Activated gamma-delta T cell treated with Interleukin-2 at 50 U/mL for 16 hours (primary cell): Measurements from ENCODE around the gene IKZF5.
A peak's percentile ranks its signal among the peaks of the same experiment; 100 is the strongest.

ENCODE experiments used
- DNase-seq: peaks from one replicate; pipeline ENCODE4 v3.0.0-alpha.2; 2020

IKZF5 gene, protein sequence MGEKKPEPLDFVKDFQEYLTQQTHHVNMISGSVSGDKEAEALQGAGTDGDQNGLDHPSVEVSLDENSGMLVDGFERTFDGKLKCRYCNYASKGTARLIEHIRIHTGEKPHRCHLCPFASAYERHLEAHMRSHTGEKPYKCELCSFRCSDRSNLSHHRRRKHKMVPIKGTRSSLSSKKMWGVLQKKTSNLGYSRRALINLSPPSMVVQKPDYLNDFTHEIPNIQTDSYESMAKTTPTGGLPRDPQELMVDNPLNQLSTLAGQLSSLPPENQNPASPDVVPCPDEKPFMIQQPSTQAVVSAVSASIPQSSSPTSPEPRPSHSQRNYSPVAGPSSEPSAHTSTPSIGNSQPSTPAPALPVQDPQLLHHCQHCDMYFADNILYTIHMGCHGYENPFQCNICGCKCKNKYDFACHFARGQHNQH

DNA sequence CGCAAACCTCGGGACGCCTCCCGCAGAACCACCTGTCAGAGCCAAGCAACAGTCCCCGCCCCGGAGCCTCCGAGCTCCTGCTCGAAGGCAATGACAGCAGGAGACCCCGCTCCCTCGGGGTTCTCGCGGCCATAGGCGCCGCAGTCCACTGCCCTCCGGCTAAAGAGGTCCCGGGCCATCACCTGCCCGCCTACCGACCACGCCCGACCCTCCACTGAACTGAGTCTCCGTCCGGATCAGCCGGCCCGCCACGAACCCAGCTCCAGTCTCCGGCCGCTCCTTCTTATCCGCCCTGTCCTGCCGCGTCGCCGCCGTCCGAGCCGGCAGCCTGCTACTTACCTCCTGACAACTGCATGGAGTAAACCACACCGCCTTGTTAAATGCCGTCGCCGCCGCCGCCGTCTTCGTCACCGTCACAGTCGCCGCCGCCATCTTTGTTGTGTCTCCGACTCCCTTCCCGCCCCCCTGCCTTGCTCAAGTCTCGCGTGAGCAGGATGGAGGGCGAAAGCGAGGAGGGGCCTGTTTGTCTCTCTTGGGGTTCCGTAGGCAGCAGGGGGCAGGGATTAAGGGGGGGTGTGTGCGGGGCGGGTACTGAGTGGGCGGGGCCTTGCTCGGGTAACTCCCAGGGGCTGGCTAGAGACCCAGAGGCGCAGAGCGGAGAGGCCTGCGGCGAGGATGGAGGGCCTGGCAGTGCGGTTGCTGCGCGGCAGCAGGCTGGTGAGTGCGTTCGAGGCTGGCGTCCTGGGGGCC lies at the start of gene IKZF5, which contains the start of gene ACADSB:
Gene IKZF5, minus strand, starts transcription at position 441 of the 750 bp plus-strand sequence. CDS start 10,170 bp downstream, outside the sequence.
Gene ACADSB, plus strand, starts transcription at position 652 of the 750 bp plus-strand sequence. Its CDS starts 24 bp downstream, at position 676.
- DNase-seq: peak; percentile 96

GRCh38 chr10:123057968-123058367 lies 49.4 kb upstream of the IKZF5 start:
- DNase-seq: no peak

- no peak for DNase-seq
These were observed 37.6 kb upstream of the IKZF5 start for GRCh38 chr10:123045961-123046731.

- no peak for DNase-seq
These were observed 35.8 kb upstream of the IKZF5 start for GRCh38 chr10:123044391-123044790.

DNA sequence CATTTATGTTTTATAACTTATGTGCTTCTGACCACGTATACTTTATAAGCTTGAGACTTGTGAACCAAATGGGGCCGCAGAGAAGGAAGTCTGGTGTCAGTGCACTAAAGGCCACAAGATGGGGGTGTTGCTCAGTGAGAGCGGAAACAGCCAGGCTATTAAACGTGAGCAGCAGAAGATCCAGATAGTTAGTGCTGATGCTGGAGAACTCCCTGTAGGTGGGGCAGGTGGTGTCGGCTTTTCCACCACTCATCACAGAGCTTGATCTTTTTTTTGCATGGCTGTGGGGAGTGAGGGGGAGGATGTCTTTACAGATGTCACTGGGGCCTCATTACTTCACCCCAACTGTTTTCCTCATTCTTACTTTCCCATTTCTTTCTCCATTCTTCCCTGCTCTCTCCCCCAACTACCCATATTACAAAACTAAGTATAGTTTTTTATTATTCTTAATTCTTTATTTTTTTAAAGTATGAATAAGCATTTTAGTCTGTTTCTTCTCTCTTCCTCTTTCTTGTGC lies 34.9 kb upstream of the IKZF5 start:
- peak; percentile 18 for DNase-seq

DNA sequence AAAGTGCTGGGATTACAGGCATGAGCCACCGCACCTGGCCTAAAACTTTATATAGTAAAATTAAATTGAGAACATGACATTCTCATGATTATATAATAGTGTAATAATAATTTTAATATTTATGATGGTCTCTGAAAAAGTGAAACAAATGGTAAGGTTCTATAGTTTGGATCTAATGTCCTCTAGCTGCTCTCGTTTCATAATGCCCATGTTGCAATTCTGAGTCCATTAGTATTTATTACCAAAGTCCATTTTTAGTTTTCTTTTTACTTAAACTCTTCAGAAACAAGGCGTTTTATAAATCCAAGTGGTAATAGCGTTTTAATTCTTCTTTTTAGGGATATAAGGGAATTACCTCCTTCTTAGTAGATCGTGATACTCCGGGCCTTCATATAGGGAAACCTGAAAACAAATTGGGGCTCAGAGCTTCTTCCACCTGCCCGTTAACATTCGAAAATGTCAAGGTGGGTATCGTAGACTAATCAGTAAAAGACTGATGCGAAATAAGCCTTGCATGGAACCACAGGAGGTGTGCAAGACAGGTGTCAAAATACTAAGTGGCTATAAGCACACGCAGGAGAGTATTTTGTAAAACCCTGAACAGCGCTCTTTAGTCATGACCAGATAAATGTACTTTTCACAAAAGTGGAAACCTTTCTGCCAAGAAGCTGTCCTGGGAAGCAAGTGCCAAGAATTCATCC lies 34.3 kb upstream of the IKZF5 start:
- no peak for DNase-seq

DNA sequence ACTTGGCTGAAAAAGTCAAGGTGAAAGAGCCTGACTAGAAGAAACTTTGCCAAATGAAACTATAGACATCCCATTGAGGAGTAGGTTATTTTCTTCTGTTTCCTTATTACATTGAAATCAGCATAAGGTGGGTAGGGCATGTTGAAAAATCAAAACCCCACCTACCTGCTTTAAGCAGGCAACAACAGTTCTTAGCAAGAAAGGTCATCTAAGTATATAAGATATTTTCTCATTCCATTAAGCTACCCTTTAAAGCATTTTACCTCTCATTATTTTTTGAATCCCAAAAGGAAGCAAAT lies 31.0 kb upstream of the IKZF5 start:
- no peak for DNase-seq

- no peak for DNase-seq
These were observed 30.4 kb upstream of the IKZF5 start for GRCh38 chr10:123038782-123039631.

- DNase-seq: no peak
These were observed 27.0 kb upstream of the IKZF5 start for GRCh38 chr10:123035467-123036086.

DNA sequence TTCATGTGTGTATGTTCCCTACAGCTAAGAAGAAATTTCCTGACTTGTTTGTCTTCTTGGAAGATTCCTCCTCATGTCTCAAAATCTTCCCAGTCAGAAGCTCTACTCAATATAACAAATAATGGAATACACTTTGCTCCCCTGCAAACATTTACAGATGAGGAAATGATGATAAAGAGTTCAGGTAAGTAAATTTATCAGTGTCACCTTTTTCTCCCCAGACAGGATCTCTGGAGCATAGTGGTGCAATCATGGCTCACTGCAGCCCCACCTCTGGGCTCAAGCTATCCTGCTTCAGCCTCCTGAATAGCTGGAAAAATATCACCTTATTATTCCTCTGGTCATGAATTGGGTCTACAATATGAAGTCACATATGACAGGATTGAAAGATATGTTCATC lies 25.7 kb upstream of the IKZF5 start:
- no peak for DNase-seq

GRCh38 chr10:123031124-123031523 lies 22.5 kb upstream of the IKZF5 start:
- no peak for DNase-seq

DNA sequence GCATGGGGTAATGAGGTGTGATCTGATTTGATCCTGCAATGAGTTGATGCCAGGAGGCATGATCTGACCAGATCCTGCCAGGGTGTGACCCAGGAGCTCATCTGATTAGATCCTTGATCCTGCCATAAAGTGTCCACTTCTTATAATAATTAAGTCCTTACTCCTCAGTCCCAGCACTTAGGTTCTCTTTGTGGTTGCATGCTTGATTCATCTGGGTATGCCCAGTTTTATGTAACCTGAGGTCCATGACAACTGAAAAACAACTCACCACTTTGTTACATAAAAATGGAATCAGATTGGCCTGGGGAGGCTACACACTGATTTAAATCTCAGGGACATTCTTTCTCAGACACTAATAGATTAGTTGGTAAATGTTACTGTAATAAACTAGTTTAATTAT lies 19.3 kb upstream of the IKZF5 start:
- no peak for DNase-seq

GRCh38 chr10:123026302-123026701 lies 17.7 kb upstream of the IKZF5 start:
- DNase-seq: no peak

DNA sequence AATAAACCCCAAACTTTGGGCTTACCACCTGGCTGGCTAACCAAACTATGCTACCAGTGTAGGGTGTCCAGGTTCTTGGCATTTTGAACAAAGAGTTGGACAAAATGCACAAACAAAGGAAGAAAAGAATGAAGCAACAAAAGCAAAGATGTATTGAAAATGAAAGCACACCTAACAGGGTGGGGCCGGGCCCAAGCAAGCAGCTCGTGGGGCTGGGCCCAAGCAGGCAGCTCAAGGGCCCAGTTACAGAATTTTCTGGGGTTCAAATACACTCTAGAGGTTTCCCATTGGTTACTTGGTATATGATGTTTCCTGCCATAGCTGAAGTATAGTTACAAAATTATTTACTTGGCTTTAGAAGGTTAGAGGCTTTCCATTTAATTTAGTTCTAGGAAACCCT lies 15.9 kb upstream of the IKZF5 start:
- no peak for DNase-seq

DNA sequence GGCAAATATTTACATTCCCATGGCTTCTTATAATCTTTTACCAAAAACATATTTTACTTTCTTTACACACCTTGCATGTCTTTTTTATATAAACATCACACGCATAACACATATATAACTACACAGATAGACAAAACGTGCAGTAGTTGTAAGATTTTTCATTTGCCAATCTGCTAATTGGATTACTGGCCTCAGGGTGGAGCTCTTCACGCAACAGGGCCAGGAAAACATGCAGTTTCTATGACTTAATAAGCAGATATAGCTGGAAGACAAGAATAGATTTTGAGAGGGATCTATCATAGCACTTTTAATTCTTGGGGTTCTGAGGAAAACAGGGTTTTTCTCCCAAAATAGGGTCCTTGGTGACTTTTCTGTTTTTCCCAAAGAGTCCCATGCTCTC lies 12.9 kb upstream of the IKZF5 start:
- no peak for DNase-seq

DNA sequence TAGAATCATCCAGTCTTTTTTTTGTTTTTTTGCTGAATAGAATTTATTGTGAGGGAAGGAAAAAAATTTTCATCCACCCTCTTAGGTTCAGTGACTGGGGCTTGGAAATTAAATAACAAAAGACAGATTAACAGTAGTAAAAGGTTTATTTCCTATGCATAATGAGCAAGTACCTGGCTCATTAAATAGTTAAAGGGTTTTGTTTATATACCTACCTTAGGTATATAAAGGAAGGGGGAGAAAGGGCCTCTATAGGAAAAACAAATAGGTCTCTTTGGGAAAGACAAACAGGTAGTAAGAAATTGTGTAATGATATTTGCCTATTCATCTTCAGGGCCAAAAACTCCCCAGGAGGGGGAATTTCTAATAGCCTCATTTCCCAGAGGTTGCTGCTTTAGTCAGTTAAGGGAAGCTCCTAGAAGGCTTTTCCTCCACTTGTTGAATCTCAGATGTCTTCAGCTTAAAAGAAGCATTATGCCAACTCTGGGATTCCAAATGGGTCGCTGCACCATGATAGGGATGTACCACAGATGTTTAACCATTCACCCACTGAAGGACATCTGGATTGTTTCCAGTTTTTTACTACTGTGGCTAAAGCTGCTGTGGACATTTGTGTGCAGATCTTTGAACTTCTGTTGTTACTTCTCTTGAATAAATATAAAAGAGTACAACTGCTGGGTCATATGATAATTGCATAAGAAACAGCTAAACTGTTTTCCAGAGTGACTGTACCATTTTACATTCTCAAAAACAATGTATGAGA lies 11.5 kb upstream of the IKZF5 start:
- DNase-seq: no peak

- DNase-seq: no peak
These were observed 10.7 kb upstream of the IKZF5 start for GRCh38 chr10:123019264-123019663.

DNA sequence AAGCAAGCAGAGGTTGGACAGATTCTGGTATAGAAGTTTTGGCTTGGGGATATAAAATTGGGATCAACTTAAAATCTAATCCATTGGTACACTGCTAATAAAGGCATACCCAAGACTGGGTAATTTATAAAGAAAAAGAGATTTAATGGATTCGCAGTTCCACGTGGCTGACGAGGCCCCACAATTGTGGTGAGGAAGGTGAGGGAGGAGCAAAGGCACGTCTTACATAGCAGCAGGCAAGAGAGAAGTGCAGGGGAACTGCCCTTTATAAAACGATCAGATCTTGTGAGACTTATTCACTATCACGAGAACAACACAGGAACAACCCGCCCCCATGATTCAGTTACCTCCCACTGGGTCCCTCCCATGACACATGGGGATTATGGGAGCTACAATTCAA lies 9.9 kb upstream of the IKZF5 start:
- no peak for DNase-seq

DNA sequence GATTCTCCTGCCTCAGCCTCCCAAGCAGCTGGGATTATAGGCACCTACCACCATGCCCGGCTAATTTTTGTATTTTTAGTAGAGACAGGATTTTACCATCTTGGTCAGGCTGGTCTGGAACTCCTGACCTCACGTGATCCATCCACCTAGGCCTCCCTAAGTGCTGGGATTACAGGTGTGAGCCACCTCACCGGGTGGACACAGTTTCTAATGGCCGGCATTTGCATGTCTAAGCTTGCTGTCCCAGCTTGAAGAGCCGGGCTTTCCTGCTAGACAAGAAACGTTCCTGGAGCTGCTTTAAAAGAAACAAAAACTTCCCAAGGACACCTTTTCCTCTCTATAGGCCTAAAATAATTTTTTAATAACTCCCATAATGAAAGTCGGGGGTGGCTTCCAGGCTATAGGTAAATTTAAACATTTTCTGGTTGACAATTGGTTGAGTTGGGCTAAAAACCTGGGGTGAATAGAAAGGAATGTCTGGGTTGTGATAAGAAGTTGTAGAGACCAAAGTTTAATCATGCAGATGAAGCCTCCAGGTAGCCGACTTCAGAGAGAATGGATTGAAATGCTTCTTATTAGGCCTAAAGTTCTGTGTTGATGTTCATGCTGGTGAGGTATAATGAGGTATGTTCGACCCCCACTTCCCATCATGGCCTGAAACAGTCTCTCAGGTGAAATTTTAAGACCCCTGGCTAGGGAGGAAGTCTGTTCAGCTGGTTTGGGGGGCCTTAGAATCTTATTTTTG lies 9.0 kb upstream of the IKZF5 start:
- DNase-seq: no peak

DNA sequence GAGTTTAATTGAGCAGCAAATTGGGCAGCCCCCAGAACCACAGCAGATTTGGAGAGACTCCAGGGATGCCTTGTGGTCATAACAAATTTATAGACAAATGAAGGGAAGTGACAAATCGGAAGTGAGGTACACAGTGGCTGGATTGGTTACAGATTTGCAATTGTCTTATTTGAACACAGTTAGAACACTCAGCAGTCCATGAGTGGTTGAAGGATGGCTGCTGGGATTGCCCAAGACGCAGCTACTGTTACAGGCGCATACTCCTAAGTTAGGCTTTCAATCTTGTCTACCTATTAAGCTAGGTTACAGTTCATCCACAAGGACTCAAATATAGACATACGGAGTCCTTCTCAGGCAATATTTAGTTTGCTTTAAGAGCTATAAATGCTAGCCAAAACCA lies 7.6 kb upstream of the IKZF5 start:
- no peak for DNase-seq
